ENCODE data around the gene KCNK13.
"Not testable (repeated sequence)": the region's sequence is repeated elsewhere in the genome, so short reads cannot be mapped to it uniquely, and the experiment has no call there.

The KCNK13 gene

DNA sequence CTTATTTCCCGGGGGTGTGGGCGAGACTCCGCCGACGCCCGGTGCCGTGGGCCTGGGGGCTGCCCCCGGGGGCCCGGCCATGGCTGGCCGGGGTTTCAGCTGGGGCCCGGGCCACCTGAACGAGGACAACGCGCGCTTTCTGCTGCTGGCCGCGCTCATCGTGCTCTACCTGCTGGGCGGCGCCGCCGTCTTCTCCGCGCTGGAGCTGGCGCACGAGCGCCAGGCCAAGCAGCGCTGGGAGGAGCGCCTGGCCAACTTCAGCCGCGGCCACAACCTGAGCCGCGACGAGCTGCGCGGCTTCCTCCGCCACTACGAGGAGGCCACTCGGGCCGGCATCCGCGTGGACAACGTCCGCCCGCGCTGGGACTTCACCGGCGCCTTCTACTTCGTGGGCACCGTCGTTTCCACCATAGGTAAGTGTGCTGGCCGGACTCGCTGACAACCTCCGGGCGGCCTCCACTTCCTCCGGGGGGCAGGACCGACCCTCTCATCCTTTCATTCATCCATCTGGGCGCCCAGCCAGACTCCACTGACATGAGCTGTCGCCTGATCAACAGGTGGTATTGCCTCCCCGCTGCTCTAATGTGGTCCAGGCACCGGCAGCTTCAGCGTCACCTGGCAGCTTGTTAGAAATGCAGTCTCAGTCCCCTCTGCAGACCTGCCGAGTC lies 467 bp downstream of the KCNK13 start:
- peak; percentile 61 for DNase-seq

- DNase-seq = no peak
These were observed 1.2 kb downstream of the KCNK13 start for GRCh38 chr14:90062822-90063539.

GRCh38 chr14:90072350-90072749 lies 10.6 kb downstream of the KCNK13 start:
- no peak for DNase-seq

GRCh38 chr14:90079576-90079975 lies 17.8 kb downstream of the KCNK13 start:
- DNase-seq = no peak

GRCh38 chr14:90087433-90087832 lies 25.6 kb downstream of the KCNK13 start:
- no peak for DNase-seq

DNA sequence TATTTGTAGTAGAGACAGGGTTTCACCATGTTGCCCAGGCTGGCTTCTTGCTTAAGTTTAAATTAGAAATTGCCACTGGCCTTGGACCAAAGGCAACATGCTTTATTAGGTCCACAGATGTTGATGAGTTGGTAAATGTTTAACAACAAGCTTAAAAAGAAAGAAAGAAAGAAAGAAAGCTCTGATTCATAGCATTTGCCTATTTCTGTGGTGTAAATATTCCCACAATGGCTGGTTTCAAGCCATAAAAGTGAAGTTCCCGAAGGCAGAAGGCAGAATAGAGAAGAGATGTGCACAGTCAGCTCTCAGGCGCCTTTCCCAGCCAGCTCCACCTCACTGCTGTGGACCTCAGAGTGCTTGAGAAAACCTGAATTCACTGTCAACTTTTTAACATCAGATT lies 26.4 kb downstream of the KCNK13 start:
- DNase-seq = no peak

DNA sequence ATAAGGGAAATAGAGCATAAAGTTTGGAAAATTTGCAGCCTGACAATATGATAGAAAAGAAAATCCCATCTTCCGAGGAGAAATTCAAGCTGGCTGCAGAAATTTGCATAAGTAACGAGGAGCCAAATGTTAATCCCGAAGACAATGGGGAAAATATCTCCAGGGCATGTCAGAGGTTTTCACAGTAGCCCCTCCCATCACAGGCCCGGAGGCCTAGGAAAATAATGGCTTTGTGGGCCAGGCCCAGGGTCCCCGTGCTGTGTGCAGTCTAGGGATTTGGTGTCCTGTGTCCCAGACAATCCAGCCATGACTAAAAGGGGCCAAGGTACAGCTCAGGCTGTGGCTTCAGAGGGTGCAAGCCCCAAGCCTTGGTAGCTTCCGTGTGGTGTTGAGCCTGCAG lies 27.7 kb downstream of the KCNK13 start:
- DNase-seq = not testable (repeated sequence)

GRCh38 chr14:90091393-90091792 lies 29.6 kb downstream of the KCNK13 start:
- DNase-seq = no peak

DNA sequence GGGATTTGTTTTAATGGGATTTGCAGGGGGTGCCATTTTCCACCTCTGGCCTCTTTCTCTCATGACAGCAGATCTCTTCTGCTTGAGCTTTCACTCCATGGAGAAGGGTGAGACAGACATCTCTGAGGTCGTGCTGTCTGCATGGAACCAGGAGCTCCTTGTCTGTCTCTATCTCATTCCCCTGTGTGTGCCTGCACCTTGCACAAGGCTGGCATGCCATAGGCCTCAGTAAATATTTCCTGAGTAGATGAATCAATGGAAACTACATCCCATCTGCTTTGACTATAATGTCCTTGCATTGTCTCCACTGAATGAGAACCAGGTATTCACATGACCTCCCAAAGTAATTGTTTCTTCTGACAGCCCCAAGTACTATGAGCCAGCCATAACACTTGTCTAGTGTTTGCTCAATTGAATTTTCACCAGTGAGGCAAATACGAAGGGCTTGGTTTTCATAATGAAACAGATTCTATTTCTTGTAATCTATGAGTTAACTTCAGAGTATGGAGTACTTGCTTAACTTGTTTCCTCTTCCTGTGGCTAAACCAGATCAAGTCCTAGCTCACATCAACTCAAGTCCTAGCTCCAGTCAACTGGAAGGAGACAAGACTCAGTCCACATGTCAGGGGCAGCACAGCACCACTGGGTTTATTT lies 32.3 kb downstream of the KCNK13 start:
- DNase-seq = peak; percentile 1

DNA sequence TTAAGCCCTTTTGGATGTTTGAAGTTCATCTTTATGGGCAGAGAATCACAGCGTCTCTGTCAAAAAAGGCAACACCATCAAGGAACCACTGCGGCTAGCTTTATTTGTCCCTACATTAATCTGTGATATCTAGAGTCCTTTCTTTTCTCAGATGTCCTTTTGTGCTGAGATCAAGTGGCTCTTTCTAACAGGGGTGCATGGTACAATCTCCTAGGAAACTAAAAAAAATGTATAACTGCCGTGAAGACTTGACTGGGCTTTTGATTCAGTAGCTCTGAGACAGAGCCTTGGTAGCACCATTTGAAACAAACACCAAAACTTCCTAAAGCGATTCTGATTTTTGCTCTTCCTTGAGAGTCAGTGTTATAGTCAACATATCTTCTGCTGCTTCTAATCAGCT lies 33.3 kb downstream of the KCNK13 start:
- no peak for DNase-seq

DNA sequence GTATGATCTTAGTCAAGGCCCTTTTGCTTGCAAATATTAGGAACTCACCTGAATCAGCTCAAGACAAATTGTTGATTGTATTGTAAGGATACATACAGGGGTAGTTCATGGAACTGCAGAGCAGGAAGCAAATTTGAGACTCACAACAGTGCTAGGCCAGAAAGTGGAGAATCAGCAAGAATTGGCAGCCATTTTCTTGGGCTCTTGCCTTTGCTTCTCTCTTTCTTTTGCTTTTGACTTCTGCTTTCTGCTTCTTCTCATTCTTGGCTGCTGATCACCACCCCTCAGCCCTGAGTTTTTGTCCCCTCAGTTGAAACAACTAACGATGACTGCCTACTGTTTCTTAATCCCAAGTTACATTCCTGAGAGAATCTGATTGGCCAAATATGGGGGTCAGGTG lies 34.8 kb downstream of the KCNK13 start:
- DNase-seq = no peak

GRCh38 chr14:90103808-90104207 lies 42.0 kb downstream of the KCNK13 start:
- no peak for DNase-seq

- DNase-seq = no peak
These were observed 44.0 kb downstream of the KCNK13 start for GRCh38 chr14:90105756-90106155.

GRCh38 chr14:90107789-90108188 lies 46.0 kb downstream of the KCNK13 start:
- no peak for DNase-seq

- no peak for DNase-seq
These were observed 48.1 kb downstream of the KCNK13 start for GRCh38 chr14:90109858-90110257.

DNA sequence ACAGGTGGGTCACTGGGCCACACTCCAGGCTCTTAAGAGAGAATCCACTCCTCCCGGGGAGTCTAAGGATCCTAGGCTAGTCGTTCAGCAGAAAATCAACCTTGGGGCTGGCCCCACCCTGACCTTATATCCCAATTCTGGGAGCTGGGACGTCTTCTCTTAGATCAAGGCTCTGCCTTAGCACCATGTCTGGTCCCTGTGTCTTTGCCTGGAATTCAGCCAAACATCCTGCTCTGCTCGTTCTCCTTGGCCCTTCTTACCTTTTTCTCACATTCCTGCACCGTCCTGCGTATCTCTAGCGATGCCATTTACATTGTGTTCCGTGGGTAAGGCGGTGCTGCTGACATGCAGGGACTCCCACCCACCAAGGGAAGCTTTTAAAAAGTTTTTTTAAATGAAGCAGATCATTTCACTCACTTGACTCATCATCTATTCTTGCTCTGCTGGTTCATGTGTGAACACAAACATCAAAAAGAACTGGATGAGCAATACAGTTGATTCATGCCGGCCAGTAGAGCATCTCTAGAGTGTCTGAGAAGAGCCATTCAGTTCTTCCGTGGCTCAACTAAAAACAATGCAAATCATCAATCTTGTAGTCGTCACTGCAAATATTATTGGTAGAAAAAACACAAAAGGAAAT lies 50.2 kb downstream of the KCNK13 start:
- no peak for DNase-seq

DNA sequence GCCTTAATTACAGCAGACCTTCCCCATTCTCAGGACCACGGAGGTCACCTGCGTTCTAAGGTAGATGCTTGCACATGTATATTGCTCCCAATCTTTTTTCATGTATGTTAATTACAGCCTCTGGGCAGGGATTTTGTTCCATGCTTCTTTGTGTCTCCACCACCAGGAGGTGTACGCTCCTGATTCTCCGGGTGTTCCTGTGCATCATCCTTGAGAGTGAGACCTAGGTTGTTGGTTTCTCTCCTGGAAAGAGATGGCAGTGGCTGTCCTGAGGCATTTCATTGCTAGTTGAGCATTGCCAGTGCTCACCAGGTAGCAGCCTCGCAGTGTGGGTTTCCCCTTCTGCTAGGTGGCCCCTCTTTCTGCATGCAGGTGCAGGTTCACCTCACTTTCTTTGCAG lies 52.8 kb downstream of the KCNK13 start:
- no peak for DNase-seq

DNA sequence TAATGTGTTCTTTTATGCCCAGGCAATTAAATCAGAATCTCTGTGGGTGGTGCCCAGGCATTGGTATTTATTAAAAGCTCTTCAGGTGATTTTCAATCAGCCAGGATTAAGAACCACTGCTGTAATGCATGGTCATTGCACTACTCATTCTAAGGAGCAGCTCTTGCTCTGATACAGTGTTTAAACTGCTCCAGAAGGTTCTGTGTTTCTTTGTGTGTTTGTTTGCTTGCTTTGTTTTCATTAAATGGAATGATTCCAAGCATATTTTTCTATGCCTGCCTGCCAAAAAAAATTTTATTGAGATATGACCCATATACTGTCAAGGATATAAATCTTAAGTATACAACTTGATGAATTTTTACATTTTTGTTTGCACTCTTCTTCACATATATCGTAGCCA lies 54.0 kb downstream of the KCNK13 start:
- no peak for DNase-seq

GRCh38 chr14:90116444-90116843 lies 54.6 kb downstream of the KCNK13 start:
- DNase-seq = no peak

DNA sequence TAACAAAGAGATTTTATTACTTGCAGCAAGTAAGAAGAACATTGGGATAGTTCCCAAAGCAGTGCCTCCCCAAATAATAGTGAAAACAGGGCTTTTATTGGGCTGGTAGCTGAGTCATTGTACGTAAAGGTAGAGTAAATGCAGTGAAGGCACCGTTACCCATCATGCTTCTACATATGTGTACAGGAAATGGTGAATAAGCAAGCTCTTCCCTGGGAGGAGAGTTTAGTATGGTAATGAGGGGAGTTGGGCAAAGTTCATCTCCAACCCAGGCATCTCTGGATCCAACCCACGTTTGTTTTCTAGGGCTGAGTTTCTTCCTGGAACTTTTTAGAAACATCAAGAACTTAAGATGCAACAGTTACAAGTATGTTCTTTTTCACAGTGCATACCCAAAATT lies 56.2 kb downstream of the KCNK13 start:
- no peak for DNase-seq

DNA sequence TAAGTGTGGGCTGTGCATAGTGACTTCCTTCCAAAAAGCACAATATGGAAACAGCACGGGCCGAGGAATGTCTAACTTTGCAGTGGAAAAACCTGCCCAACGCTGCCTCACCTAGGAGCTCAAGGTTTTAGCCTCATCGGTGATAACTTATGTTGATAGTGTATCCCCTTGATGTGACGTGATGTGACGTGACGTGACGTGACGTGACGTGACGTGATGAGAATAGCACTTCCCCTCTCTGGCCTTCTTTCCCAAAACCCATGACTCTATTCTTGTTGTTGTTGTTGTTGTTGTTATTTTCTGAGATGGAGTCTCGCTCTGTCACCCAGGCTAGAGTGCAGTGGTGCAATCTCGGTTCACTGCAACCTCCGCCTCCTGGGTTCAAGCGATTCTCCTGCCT lies 64.5 kb downstream of the KCNK13 start:
- DNase-seq = no peak

- no peak for DNase-seq
These were observed 71.2 kb downstream of the KCNK13 start for GRCh38 chr14:90132821-90133570.

DNA sequence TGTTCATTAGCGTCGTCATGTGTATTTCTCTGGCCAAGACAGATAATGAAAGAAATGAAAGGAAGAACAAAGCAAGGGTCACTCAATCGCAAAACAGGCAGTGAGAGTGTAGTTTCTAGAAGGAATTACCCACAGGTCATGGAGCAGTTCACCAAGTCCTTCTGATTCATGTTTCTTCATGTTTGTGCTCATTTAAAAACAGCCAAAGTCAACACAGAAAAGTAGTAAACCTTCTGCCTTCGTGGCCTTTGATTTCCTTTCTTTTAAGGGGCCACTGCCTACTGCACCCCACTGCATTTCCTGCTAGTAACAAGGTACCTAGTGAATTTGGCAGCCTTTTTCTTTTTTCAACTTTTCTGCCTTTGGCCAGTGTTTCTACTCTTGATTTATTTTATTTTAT lies 75.1 kb downstream of the KCNK13 start:
- DNase-seq = no peak
